ENCODE results near the gene ELAVL2.

ELAVL2 gene

GRCh38 chr9:23659346-23660006, 166.6 kb downstream of the ELAVL2 start:
- no peak for DNase-seq (ENCODE audit: low read depth)

GRCh38 chr9:23658376-23659258, 167.4 kb downstream of the ELAVL2 start:
- DNase-seq (ENCODE audit: low read depth): no peak

GRCh38 chr9:23651051-23651450, 175.0 kb downstream of the ELAVL2 start:
- no peak for DNase-seq (ENCODE audit: low read depth)

GRCh38 chr9:23648651-23649050, 177.4 kb downstream of the ELAVL2 start:
- DNase-seq (ENCODE audit: low read depth): no peak

- DNase-seq (ENCODE audit: low read depth): no peak
These were observed 181.1 kb downstream of the ELAVL2 start for GRCh38 chr9:23644896-23645295.

GRCh38 chr9:23644326-23644725, 181.7 kb downstream of the ELAVL2 start:
- DNase-seq (ENCODE audit: low read depth): no peak

- no peak for DNase-seq (ENCODE audit: low read depth)
These were observed 182.3 kb downstream of the ELAVL2 start for GRCh38 chr9:23643656-23644258.
